Stimulated activated CD4-positive, alpha-beta T cell treated with anti-CD3 and anti-CD28 coated beads, Interleukin-4, amount 100 ng/mL, for 4 hours (primary cell): ENCODE results near the gene NXPH1.

Experiments used
- DNase-seq, 2 experiments: peaks; one replicate each; pipeline ENCODE4 v3.0.0-alpha.2; 2020

The NXPH1 gene

DNA sequence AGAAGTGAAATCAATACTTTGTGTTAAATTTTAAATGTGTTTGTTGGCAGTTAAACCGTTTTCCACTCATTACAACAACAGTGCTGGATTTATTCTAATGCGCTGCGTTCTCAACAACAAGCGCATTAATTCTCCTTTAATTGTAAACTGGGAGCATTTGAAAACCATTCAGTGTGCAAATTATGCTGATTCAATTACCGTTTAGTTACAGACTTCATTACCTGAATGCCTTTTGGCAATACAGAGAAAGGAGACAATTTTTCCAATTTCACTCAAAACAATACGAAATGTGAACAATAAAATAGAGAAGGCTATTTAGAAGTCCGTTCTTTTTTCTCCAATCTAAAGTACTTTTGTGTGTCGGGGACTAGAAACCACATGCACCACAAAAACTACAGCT lies 4.2 kb downstream of the NXPH1 start:
- DNase-seq = no peak

DNA sequence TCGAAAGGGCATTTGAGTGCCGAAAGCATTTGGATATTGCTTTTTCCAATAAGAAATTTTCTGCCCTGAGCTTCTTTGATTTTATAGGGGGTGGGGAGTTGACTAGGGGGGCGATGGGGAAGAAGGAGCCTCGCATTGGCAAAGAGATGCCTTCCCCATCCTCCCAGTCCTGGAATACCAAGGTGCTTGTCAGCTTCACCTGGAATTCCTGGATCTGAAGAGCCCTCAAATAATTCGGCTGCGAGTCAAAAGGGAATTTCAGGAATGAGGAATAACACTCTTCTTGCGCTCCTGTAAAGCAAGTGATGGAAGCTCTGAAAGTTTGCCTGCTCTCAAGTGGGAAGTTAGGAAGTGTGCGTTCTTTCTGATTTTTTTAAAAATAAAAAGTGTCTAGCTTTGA lies 7.3 kb downstream of the NXPH1 start:
- DNase-seq = no peak

DNA sequence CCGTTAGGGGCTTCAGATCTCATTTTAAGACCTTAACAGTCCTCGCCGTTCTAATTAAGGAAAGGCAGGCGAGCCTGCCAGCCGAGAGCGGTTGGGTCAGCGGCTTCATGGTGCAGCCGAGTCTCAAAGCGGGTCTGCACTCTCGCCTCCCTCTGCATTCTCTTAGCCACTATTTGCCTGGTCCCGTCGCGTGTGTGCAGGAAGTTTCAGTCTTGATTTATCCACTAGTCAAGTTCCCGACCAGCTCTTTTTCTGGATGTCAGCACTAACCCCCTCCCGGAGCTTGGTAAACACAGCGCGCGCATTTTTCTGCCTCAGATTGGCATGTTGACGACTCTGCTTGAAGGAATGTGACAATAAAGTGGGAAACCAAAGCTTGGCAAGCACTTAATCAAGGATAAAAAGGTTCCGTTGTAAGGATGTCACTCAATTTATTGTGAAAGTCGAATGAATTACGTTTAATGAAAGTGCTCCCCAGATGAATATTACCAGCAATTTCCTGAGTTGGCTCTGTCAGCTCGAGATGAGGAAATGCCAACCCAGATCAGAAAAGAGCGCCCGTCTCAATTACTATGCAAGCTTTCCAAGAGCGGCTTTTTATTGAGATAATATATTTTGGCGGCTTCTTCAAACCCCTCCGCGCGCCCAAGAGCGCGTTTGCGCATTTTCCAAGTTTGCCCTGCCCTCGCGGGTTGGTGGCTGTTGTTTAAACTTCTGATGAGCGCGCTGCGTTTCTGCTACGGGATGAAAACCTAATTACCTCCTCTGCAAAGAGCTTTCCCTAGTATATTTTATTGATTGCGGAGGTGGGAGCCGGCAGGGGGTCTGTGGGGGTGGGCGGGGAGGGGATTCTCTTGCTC lies 7.9 kb downstream of the NXPH1 start:
- DNase-seq = no peak

GRCh38 chr7:8442051-8442813 lies 8.8 kb downstream of the NXPH1 start:
- no peak for DNase-seq

- peak; percentile 10 to 45 for DNase-seq
Observed at GRCh38 chr7:8442814-8443304, 9.4 kb downstream of the NXPH1 start.

- no peak for DNase-seq
Observed at GRCh38 chr7:8443576-8444467, 10.4 kb downstream of the NXPH1 start.

GRCh38 chr7:8444468-8444769 lies 11.0 kb downstream of the NXPH1 start:
- no peak for DNase-seq

DNA sequence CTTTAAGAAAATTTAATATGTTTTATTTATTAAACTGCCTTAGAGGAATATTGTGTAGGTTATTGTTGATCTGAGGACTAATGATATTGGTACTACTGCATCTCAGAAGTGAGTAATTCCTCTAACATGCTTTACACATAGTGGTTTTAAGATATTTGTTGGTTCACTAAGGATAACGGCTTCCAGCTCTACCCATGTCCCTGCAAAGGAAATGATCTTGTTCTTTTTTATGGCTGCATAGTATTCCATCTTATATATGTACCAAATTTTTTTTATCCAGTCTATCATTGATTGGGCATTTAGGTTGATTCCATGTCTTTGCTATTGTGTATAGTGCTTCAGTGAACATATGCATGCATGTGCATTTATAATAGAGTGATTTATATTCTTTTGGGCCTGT lies 20.1 kb downstream of the NXPH1 start:
- DNase-seq = no peak

- DNase-seq = no peak
Observed at GRCh38 chr7:8455426-8455825, 22.0 kb downstream of the NXPH1 start.

- no peak for DNase-seq
Observed at GRCh38 chr7:8462309-8462708, 28.9 kb downstream of the NXPH1 start.

DNA sequence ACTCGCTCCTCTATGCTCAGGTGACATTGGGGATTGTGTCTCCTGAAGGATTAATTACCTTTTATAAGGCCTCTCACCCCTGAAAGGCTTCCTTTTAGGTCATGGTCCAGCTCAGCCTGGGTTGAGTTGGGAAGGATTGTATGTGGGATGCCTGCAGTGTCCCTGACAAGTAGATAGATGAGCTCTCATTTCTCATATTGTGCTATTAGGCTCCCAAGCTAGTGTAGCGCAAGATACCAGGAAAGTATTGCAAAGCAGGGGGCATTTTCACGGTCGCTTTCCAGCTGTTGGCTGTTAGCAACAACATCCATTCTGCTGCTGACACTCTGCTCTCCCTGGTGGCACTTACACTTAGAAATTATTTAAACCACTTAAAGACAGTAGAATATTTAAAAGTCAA lies 31.9 kb downstream of the NXPH1 start:
- DNase-seq = no peak

- no peak for DNase-seq
Observed at GRCh38 chr7:8480527-8480926, 47.1 kb downstream of the NXPH1 start.

- no peak for DNase-seq
Observed at GRCh38 chr7:8481096-8481495, 47.7 kb downstream of the NXPH1 start.

GRCh38 chr7:8481752-8482446 lies 48.5 kb downstream of the NXPH1 start:
- DNase-seq = no peak

- DNase-seq = no peak
Observed at GRCh38 chr7:8490391-8491045, 57.1 kb downstream of the NXPH1 start.

- no peak for DNase-seq
Observed at GRCh38 chr7:8491106-8491505, 57.7 kb downstream of the NXPH1 start.

DNA sequence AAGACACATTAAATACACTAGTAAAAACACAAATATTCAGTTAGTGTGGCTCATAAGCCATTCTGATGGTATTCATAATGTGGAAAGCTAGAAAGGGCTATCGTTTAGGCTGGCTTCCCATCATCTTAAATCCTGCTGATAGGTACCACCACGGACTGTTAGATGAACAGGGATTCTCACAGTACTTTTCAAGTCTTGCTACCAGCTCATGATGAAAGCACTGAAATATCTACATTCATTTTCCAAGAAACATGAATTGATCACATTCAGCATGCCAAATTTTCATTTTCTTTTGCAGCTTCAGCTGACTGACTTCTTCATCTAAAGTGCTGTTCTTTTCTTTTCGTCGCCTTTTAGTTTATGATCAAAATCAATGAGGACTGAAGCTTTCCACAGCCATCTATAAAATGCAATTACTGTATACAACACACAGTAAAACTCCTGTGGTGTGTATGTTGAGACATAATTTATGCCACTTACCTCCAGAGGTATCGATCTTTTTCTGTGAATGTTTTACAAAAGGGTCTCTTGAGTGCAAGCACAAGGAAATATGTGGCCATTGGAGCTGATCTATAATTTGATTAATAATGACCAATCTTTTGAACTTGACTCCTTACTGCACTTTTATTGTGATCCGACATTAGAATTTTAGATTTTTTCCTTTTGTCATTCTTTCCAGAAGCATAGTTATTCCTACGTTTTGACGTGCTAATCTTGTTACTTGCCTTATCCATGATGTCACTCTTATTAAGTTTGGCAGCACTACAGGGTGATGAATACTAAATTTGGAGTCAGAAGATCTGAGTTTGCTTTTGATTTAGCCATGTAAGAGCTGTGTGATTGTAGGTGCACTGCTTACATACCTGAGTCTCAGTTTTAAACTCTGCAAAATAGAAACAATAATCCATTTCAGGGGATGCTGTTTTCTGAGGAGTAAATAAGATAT lies 58.4 kb downstream of the NXPH1 start:
- DNase-seq = no peak

- no peak for DNase-seq
Observed at GRCh38 chr7:8499128-8499527, 65.7 kb downstream of the NXPH1 start.

DNA sequence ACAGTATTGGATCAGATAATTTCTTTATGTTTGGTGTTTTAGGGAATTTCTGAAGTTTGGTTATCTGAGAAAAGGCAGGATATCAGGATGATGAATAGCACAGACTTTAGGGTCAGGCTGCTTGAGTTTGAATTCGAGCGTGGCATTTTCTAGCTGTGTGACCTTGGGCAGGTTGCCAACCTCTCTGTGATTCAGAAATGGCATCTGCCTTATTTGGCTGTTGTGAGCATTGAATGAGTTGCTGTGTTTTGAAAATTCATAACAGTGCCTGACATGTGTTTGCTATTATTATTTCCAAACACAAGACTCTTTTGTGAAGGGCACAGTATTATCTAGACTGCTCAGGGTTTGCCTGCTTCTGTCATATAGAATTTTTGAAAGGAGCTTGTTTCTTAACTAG lies 66.9 kb downstream of the NXPH1 start:
- no peak for DNase-seq

DNA sequence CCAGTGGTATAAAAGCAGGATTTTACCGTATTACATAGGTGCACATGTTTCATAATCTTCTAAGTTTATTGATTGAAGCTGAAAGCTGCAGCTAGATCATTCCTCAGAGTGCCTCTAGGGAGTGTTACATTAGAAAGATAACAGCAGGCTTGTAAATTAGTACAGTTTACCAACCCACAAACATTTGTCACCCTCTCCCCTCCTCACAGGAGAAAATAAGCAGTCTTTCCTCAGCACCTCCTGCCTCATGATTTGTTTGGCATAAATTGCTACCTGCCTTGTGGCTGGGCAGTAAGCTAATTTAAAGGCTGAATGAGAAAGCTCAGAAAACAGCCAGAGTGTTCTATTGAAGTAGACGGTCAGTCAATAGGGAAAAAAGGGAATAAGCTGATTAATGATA lies 74.2 kb downstream of the NXPH1 start:
- no peak for DNase-seq

DNA sequence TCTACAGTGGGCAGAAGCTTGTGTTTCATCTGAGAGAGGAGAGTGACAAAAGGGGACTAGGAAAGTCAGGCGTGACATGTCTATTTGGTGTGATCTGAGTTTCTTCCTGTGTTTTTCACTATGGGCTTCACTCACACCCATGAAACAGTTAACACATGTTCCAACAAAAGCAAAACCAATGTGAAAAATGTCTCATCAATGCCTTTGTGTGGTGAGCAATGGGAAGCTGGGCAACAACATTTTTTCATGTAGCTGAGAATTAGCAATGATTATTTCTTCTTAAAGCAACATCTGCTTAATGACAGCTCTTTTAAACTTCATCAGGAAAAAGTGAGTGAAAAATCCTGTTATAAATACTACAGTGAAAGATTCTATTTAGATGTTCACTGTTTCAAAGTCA lies 76.2 kb downstream of the NXPH1 start:
- no peak for DNase-seq
